PFSK-1 (cell line): ENCODE data around the gene MAP3K7.

Experiments
- FOXP2 ChIP-seq: optimal IDR thresholded peaks from 2 replicates; pipeline ENCODE3; 2011; ENCODE audit warnings: borderline replicate concordance, control low read depth, inconsistent platforms; ENCODE audit not compliant: insufficient read depth; ENCODE audit errors: extremely low read length, extremely low read depth
- POLR2AphosphoS5 ChIP-seq: IDR thresholded peaks from 2 replicates; pipeline ENCODE4 v1.6.1; 2012; ENCODE audit warnings: low read depth, mild to moderate bottlenecking, control low read depth, low read length, moderate library complexity
- SIN3A ChIP-seq: IDR thresholded peaks from 2 replicates; pipeline ENCODE4 v1.6.1; 2012; ENCODE audit warnings: mild to moderate bottlenecking, low read length, moderate library complexity, borderline replicate concordance; ENCODE audit not compliant: insufficient read depth
- TAF1 ChIP-seq: IDR thresholded peaks from 2 replicates; pipeline ENCODE4 v1.6.1; 2012; ENCODE audit warnings: low read length, control low read depth, borderline replicate concordance; ENCODE audit not compliant: insufficient read depth
- TF ChIP-seq, protein P1 (sequence below), 2 experiments: IDR thresholded peaks; 2 replicates each; pipeline versions ENCODE4 v1.6.1 to v1.8.0; 2011 to 2012; ENCODE audit warnings: low read depth in 2 of 2, low read length in 2 of 2, control low read depth in 1 of 2, inconsistent platforms in 1 of 2, mild to moderate bottlenecking in 1 of 2, moderate library complexity in 1 of 2; ENCODE audit not compliant: insufficient read depth in 1 of 2

The MAP3K7 gene

DNA sequence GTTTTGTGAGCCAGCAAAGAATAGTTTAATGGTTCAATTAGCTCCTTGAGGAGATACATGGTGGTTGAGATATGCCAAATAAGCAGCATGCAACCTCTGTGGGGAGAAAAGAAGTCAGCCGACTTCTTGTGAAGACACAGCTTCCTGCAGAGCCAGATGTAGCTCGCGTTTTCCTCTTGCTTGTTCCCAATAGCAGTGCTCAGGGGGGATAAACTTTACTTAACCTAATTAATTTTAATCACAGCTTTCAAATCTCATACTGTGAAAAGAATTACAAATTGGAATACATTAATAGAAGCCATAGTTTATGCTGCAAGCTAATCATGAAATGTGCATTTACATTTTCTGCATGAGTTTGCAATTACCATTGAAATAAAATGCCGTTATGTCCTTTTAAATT is 106.2 kb downstream of the MAP3K7 start:
- TF ChIP-seq POLR2AphosphoS5: no peak
- TF ChIP-seq SIN3A: no peak
- TF ChIP-seq, protein P1, sequence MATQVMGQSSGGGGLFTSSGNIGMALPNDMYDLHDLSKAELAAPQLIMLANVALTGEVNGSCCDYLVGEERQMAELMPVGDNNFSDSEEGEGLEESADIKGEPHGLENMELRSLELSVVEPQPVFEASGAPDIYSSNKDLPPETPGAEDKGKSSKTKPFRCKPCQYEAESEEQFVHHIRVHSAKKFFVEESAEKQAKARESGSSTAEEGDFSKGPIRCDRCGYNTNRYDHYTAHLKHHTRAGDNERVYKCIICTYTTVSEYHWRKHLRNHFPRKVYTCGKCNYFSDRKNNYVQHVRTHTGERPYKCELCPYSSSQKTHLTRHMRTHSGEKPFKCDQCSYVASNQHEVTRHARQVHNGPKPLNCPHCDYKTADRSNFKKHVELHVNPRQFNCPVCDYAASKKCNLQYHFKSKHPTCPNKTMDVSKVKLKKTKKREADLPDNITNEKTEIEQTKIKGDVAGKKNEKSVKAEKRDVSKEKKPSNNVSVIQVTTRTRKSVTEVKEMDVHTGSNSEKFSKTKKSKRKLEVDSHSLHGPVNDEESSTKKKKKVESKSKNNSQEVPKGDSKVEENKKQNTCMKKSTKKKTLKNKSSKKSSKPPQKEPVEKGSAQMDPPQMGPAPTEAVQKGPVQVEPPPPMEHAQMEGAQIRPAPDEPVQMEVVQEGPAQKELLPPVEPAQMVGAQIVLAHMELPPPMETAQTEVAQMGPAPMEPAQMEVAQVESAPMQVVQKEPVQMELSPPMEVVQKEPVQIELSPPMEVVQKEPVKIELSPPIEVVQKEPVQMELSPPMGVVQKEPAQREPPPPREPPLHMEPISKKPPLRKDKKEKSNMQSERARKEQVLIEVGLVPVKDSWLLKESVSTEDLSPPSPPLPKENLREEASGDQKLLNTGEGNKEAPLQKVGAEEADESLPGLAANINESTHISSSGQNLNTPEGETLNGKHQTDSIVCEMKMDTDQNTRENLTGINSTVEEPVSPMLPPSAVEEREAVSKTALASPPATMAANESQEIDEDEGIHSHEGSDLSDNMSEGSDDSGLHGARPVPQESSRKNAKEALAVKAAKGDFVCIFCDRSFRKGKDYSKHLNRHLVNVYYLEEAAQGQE (IDR thresholded peaks at IDR 0.05; ENCODE audit: insufficient read depth in 1 of 2, low read depth in 2 of 2, low read length in 2 of 2): no peak
- no peak for TF ChIP-seq FOXP2

DNA sequence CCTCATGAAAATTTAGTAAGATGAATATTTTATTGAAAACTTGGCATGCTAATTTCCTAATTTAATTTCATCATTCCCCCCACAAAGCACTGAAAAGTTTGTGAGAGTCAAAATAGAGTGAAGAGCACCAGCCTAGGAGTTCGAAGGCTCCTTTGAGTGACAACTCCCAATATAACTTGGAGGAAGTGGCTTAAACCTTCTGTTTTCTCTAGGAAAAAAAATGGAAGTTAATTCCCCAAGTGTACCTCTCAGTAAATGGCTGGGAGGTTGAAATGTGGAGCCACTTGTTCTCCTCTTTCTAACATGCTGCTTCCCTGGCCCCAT is 107.3 kb downstream of the MAP3K7 start:
- TF ChIP-seq TAF1 (no peak), FOXP2 (no peak), SIN3A (no peak), POLR2AphosphoS5 (no peak)
- TF ChIP-seq, protein P1 (IDR thresholded peaks at IDR 0.05; ENCODE audit: insufficient read depth in 1 of 2, low read depth in 2 of 2, low read length in 2 of 2): no peak

DNA sequence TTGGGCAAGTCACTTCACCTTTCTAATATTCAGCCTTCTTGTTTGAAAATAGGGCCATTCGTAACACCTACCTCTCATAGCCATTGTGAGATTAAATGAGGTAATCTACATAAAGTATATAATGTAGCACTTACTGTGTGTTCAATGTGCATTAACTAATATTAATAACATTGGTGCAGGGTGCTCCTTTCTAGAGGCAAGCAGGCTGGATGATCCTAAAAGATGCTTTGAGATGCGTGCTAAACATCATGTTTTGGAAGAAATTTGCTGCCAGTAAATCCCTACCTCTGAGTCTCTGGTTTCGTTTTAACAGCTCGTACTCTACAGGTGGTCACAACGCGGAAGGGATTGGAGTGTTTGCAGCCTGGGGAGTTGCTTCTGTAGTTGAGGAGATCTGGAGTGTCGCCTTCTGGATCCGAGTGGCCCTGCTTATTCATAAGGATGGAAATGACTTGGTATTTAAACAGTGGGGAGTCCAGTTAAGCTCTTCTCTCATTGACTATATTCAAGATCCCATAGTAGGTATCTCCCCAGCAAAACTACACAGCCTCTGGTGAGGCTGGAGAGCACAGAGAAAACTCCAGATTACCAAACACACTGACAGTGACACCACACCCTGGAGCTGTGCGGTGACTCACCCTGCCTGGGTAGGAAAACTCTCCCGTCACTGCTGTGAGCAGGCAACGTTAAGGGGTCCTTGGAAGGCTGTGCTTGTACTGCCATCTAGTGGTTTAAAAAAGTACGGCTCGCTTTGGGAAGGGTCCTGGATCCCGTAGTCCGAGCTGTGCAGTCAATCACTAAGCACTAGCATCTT is 107.9 kb downstream of the MAP3K7 start:
- TF ChIP-seq SIN3A: peak; percentile 70; the same call in 1 of the 2 replicates
- TF ChIP-seq POLR2AphosphoS5: no peak; the same call in 1 of the 2 replicates
- peak; percentile 74 for TF ChIP-seq FOXP2
- TF ChIP-seq, protein P1 (IDR thresholded peaks at IDR 0.05; ENCODE audit: insufficient read depth in 1 of 2, low read depth in 2 of 2, low read length in 2 of 2): peak in 1 of 2 experiments; percentile 46; a peak in 1 of 4 replicates

DNA sequence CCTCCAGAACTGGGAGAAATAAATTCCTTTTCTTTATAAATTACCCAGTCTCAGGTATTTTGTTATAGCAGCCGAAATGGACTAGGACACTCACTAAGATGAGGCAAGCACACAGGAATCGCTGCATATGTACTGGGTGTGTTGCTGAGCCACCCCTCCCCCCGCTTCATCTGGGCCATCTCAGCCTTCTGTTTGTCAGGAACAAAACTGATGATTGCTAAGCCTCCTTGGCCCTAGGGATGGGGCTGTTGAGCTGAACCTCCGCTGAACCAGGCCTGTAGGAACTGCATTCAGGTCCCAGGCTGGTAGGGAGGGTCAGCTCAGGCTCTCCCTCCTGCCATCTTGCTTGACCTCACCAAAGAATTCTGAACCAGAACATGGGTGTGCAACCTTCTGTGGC is 108.6 kb downstream of the MAP3K7 start:
- no peak for TF ChIP-seq POLR2AphosphoS5
- TF ChIP-seq TAF1: no peak
- TF ChIP-seq, protein P1 (IDR thresholded peaks at IDR 0.05; ENCODE audit: insufficient read depth in 1 of 2, low read depth in 2 of 2, low read length in 2 of 2): no peak
- no peak for TF ChIP-seq FOXP2
- no peak for TF ChIP-seq SIN3A

DNA sequence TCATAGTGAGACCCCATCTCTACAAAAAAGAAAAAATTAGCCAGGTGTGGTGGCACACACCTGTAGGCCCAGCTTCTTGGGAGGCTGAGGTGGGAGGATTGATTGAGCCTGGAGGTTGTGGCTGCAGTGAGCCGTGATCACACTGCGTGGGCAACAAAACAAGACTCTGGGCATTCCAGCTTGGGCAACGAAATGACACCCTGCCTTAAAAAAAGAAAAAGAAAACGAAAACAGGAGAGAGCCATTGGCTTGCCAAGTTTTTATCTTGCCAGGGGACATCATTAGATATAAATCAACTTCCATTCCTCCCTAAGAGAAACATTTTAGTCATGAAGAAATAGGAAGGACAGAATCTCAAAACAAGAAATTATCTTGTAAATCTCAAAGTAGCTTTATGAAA is 109.5 kb downstream of the MAP3K7 start:
- TF ChIP-seq FOXP2 (no peak), TAF1 (no peak), SIN3A (no peak), POLR2AphosphoS5 (no peak)
- TF ChIP-seq, protein P1 (IDR thresholded peaks at IDR 0.05; ENCODE audit: insufficient read depth in 1 of 2, low read depth in 2 of 2, low read length in 2 of 2): no peak
